HG03280 (cell line): ENCODE measurements around the gene RIPK4.
"Not testable (repeated sequence)": the region's sequence is repeated elsewhere in the genome, so short reads cannot be mapped to it uniquely, and the experiment has no call there.

Experiments used
- ATAC-seq: cut with Tn5 transposase; IDR thresholded peaks from one replicate; pipeline ENCODE4 v1.9.1; 2021; ENCODE audit warnings: mild to moderate bottlenecking, moderate library complexity; ENCODE audit not compliant: unreplicated experiment

The RIPK4 gene

GRCh38 chr21:41703857-41704501, 62.9 kb downstream of the RIPK4 start:
- no peak for ATAC-seq

GRCh38 chr21:41701749-41702148, 65.1 kb downstream of the RIPK4 start:
- no peak for ATAC-seq

GRCh38 chr21:41699311-41699710, 67.5 kb downstream of the RIPK4 start:
- ATAC-seq: no peak

GRCh38 chr21:41698071-41698470, 68.8 kb downstream of the RIPK4 start:
- no peak for ATAC-seq

GRCh38 chr21:41695513-41695912, 71.3 kb downstream of the RIPK4 start:
- no peak for ATAC-seq

GRCh38 chr21:41694042-41694441, 72.8 kb downstream of the RIPK4 start:
- not testable (repeated sequence) for ATAC-seq

GRCh38 chr21:41692185-41692565, 74.7 kb downstream of the RIPK4 start:
- ATAC-seq: no peak

GRCh38 chr21:41691205-41692184, 75.4 kb downstream of the RIPK4 start:
- ATAC-seq: no peak
